ENCODE measurements around the gene FAM81B. TPM values are rescaled to one million over a fixed set of nuclear protein-coding genes. Genes with fewer than 3 reads are reported as not detected.
"Not testable (repeated sequence)": the region's sequence is repeated elsewhere in the genome, so short reads cannot be mapped to it uniquely, and the experiment has no call there.

The FAM81B gene
- total and polyA plus RNA-seq, 2 experiments from 2014 or later, result 0.80 TPM; not detected in 1

DNA sequence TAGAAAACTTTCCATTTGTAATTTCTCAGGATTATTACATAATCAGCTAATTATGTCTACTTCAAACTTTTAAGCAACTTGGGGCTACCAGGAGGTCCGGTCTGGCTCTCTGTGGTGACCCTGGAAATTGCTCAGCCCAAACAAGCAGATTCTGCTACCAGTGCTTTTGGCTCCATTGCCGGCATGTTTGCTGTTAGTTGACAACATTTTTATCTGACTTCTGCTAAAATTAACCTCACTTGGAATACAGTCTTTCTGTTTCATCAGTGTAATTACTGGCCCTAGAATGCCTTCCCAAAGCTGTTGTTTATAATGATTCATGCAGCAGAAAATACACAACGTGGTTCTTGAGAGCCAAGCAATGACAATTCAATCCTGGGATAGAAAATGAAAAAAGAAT, 38.5 kb upstream of the FAM81B start:
- Histone ChIP-seq H3K9me2 (replicated peaks; ENCODE audit: insufficient read depth) (no peaks in the 10 kb centered on the region), H3K27me3 (no peaks in the 10 kb centered on the region), H3K9me3 (ENCODE audit: low read depth) (no peaks in the 10 kb centered on the region), H3K4me1 (ENCODE audit: insufficient read depth) (no peaks in the 10 kb centered on the region), H3K4me3 (no peak overlapping the region), H3K27ac (no peak overlapping the region), H2AFZ (no peak overlapping the region), H3K79me2 (no peaks in the 10 kb centered on the region), H3K36me3 (replicated peaks; ENCODE audit: insufficient read depth, low read depth) (no peaks in the 10 kb centered on the region), H4K20me1 (ENCODE audit: insufficient read depth, poor library complexity, severe bottlenecking) (no peaks in the 10 kb centered on the region), H3K4me2 (no peak overlapping the region)
- no peak for TF ChIP-seq EZH2phosphoT487 (IDR thresholded peaks at IDR 0.05; ENCODE audit: low read depth, severe bottlenecking, unreplicated experiment)
- TF ChIP-seq EZH2 (IDR thresholded peaks at IDR 0.05; ENCODE audit: borderline replicate concordance), result no peak
- DNase-seq (ENCODE audit: low spot score), result no peak
- WGBS (ENCODE audit: low lambda C conversion rate, missing lambda C conversion rate), result 77% methylated on average over 3 of the region's 3 CpGs

DNA sequence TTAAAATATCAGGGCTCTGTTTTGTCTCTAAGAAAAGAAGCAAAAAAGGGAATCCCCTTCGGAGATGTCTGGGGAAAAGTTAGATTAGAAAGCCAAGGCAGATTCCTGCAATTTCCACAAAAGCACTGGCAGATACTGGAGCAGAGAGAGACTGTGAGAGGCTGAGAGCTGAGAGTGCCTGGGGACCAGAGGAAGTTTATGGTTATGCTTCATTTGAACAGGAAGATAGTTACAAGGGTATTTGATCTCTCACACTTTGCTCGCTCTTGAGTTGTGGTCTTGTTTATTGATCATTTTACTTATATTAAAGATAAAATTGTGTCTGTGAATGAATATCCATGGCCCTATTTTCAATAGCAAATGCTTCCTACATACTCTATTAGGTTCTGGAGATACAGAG, 32.8 kb upstream of the FAM81B start:
- no peak for TF ChIP-seq EZH2phosphoT487 (IDR thresholded peaks at IDR 0.05; ENCODE audit: low read depth, severe bottlenecking, unreplicated experiment)
- TF ChIP-seq, protein P1, sequence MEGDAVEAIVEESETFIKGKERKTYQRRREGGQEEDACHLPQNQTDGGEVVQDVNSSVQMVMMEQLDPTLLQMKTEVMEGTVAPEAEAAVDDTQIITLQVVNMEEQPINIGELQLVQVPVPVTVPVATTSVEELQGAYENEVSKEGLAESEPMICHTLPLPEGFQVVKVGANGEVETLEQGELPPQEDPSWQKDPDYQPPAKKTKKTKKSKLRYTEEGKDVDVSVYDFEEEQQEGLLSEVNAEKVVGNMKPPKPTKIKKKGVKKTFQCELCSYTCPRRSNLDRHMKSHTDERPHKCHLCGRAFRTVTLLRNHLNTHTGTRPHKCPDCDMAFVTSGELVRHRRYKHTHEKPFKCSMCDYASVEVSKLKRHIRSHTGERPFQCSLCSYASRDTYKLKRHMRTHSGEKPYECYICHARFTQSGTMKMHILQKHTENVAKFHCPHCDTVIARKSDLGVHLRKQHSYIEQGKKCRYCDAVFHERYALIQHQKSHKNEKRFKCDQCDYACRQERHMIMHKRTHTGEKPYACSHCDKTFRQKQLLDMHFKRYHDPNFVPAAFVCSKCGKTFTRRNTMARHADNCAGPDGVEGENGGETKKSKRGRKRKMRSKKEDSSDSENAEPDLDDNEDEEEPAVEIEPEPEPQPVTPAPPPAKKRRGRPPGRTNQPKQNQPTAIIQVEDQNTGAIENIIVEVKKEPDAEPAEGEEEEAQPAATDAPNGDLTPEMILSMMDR (IDR thresholded peaks at IDR 0.05; ENCODE audit: poor library complexity), result no peak
- no peak for TF ChIP-seq EZH2 (IDR thresholded peaks at IDR 0.05; ENCODE audit: borderline replicate concordance)
- DNase-seq (ENCODE audit: low spot score), result no peak
- Histone ChIP-seq H3K4me2 (no peak overlapping the region), H3K79me2 (no peaks in the 10 kb centered on the region), H3K4me3 (no peak overlapping the region), H3K9me3 (ENCODE audit: low read depth) (no peaks in the 10 kb centered on the region), H3K27ac (no peak overlapping the region), H3K9me2 (replicated peaks; ENCODE audit: insufficient read depth) (no peaks in the 10 kb centered on the region), H2AFZ (no peak overlapping the region), H3K36me3 (replicated peaks; ENCODE audit: insufficient read depth, low read depth) (no peaks in the 10 kb centered on the region), H3K4me1 (ENCODE audit: insufficient read depth) (no peaks in the 10 kb centered on the region), H4K20me1 (ENCODE audit: insufficient read depth, poor library complexity, severe bottlenecking) (no peaks in the 10 kb centered on the region), H3K27me3 (no peaks in the 10 kb centered on the region)
- 87% methylated on average over 2 of the region's 2 CpGs for WGBS (ENCODE audit: low lambda C conversion rate, missing lambda C conversion rate)

DNA sequence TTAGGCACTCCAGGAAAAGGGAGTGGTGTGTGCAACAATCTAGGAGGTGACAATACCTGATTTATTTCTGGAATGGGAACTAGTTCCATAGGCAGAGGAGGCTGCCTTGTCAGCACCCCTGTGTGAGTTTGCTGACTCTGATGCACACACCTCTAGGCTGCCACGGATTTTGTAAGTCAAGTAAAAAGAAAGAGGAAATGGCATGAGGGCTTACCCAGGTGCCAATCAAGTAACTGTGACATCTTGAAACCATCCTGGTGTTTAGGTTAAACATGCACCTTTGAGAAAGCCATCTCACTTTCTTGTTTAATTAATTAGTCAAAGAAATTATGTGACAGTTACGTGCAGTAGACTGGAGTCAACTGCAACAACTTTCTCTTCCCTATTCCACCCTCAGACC, 32.3 kb upstream of the FAM81B start:
- Histone ChIP-seq H3K4me3 (no peak overlapping the region), H3K27me3 (no peaks in the 10 kb centered on the region), H3K79me2 (no peaks in the 10 kb centered on the region)

DNA sequence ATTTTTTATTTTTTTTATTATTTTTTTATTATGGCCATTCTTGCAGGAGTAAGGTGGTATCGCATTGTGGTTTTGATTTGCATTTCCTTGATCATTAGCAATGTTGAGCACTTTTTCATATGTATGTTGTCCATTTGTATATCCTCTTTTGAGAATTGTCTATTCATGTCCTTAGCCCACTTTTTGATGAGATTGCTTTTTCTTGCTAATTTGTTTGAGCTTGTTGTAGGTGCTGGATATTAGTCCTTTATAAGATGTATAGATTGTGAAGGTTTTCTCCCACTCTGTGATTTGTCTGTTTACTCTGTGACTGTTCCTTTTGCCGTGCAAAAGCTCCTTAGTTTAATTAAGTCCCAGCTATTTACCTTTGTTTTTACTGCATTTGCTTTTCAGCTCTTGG, 30.5 kb upstream of the FAM81B start:
- H3K27ac ChIP-seq; H3K27me3 ChIP-seq; H3K36me3 ChIP-seq (replicated peaks; ENCODE audit: insufficient read depth, low read depth); H3K9me3 ChIP-seq (ENCODE audit: low read depth); H3K4me1 ChIP-seq (ENCODE audit: insufficient read depth); DNase-seq (ENCODE audit: low spot score); H2AFZ ChIP-seq; H4K20me1 ChIP-seq (ENCODE audit: insufficient read depth, poor library complexity, severe bottlenecking); H3K79me2 ChIP-seq; H3K9me2 ChIP-seq (replicated peaks; ENCODE audit: insufficient read depth); H3K4me3 ChIP-seq; H3K4me2 ChIP-seq: not testable (repeated sequence)
- WGBS (ENCODE audit: low lambda C conversion rate, missing lambda C conversion rate), result 77% methylated on average over 2 of the region's 2 CpGs

More for the DNA sequence above, 32.3 kb upstream of the FAM81B start:
- Histone ChIP-seq H3K9me2 (replicated peaks; ENCODE audit: insufficient read depth) (no peaks in the 10 kb centered on the region), H3K36me3 (replicated peaks; ENCODE audit: insufficient read depth, low read depth) (no peaks in the 10 kb centered on the region), H4K20me1 (ENCODE audit: insufficient read depth, poor library complexity, severe bottlenecking) (no peaks in the 10 kb centered on the region), H2AFZ (no peak overlapping the region), H3K9me3 (ENCODE audit: low read depth) (no peaks in the 10 kb centered on the region), H3K4me2 (no peak overlapping the region), H3K4me1 (ENCODE audit: insufficient read depth) (no peaks in the 10 kb centered on the region), H3K27ac (no peak overlapping the region)
- TF ChIP-seq, protein P1 (IDR thresholded peaks at IDR 0.05; ENCODE audit: poor library complexity), result no peak
- TF ChIP-seq EZH2phosphoT487 (IDR thresholded peaks at IDR 0.05; ENCODE audit: low read depth, severe bottlenecking, unreplicated experiment) (no peak), EZH2 (IDR thresholded peaks at IDR 0.05; ENCODE audit: borderline replicate concordance) (no peak)
- 69% methylated on average over 2 of the region's 2 CpGs for WGBS (ENCODE audit: low lambda C conversion rate, missing lambda C conversion rate)
- DNase-seq (ENCODE audit: low spot score), result no peak
